GM19372 (cell line): ENCODE results near the gene GRM4.

ENCODE experiments used
- ATAC-seq: cut with Tn5 transposase; IDR thresholded peaks from one replicate; pipeline ENCODE4 v1.9.1; 2021; ENCODE audit warnings: mild to moderate bottlenecking, low read depth, moderate library complexity; ENCODE audit not compliant: unreplicated experiment

Gene GRM4

GRCh38 chr6:34090935-34091334 is 55.0 kb downstream of the GRM4 start:
- ATAC-seq = no peak

GRCh38 chr6:34090529-34090928 is 55.4 kb downstream of the GRM4 start:
- ATAC-seq = no peak

- ATAC-seq = no peak
Observed at GRCh38 chr6:34086558-34086957, 59.3 kb downstream of the GRM4 start.

- no peak for ATAC-seq
Observed at GRCh38 chr6:34085453-34086170, 60.3 kb downstream of the GRM4 start.

- no peak for ATAC-seq
Observed at GRCh38 chr6:34084591-34085290, 61.1 kb downstream of the GRM4 start.

- ATAC-seq = no peak
Observed at GRCh38 chr6:34082864-34083626, 62.8 kb downstream of the GRM4 start.

GRCh38 chr6:34082348-34082747 is 63.5 kb downstream of the GRM4 start:
- ATAC-seq = no peak

- no peak for ATAC-seq
Observed at GRCh38 chr6:34080357-34080756, 65.5 kb downstream of the GRM4 start.

GRCh38 chr6:34079899-34080298 is 66.0 kb downstream of the GRM4 start:
- ATAC-seq = no peak

- no peak for ATAC-seq
Observed at GRCh38 chr6:34075906-34076305, 70.0 kb downstream of the GRM4 start.

- ATAC-seq = no peak
Observed at GRCh38 chr6:34074064-34074742, 71.7 kb downstream of the GRM4 start.

GRCh38 chr6:34073540-34073939 is 72.3 kb downstream of the GRM4 start:
- ATAC-seq = no peak

GRCh38 chr6:34072727-34073126 is 73.2 kb downstream of the GRM4 start:
- ATAC-seq = no peak

- ATAC-seq = no peak
Observed at GRCh38 chr6:34071884-34072379, 74.0 kb downstream of the GRM4 start.

- no peak for ATAC-seq
Observed at GRCh38 chr6:34071136-34071883, 74.6 kb downstream of the GRM4 start.

- no peak for ATAC-seq
Observed at GRCh38 chr6:34070315-34071135, 75.4 kb downstream of the GRM4 start.

GRCh38 chr6:34068462-34069044 is 77.3 kb downstream of the GRM4 start:
- no peak for ATAC-seq

- ATAC-seq = no peak
Observed at GRCh38 chr6:34067814-34068213, 78.1 kb downstream of the GRM4 start.
